Limb (tissue), 2 donors: Measurements from ENCODE around the gene NACAD.
A peak's percentile ranks its signal among the peaks of the same experiment; 100 is the strongest.

ENCODE experiments used
- DNase-seq, 2 donors: peaks; one replicate each; pipeline ENCODE4 v3.0.0-alpha.2; 2016; ENCODE audit errors: extremely low spot score in 2 of 2

NACAD gene, protein sequence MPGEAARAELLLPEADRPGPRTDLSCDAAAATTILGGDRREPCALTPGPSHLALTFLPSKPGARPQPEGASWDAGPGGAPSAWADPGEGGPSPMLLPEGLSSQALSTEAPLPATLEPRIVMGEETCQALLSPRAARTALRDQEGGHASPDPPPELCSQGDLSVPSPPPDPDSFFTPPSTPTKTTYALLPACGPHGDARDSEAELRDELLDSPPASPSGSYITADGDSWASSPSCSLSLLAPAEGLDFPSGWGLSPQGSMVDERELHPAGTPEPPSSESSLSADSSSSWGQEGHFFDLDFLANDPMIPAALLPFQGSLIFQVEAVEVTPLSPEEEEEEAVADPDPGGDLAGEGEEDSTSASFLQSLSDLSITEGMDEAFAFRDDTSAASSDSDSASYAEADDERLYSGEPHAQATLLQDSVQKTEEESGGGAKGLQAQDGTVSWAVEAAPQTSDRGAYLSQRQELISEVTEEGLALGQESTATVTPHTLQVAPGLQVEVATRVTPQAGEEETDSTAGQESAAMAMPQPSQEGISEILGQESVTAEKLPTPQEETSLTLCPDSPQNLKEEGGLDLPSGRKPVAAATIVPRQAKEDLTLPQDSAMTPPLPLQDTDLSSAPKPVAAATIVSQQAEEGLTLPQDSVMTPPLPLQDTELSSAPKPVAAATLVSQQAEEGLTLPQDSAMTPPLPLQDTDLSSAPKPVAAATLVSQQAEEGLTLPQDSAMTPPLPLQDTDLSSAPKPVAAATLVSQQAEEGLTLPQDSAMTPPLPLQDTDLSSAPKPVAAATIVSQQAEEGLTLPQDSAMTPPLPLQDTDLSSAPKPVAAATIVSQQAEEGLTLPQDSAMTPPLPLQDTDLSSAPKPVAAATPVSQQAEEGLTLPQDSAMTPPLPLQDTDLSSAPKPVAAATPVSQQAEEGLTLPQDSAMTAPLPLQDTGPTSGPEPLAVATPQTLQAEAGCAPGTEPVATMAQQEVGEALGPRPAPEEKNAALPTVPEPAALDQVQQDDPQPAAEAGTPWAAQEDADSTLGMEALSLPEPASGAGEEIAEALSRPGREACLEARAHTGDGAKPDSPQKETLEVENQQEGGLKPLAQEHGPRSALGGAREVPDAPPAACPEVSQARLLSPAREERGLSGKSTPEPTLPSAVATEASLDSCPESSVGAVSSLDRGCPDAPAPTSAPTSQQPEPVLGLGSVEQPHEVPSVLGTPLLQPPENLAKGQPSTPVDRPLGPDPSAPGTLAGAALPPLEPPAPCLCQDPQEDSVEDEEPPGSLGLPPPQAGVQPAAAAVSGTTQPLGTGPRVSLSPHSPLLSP (N-terminal part only)

DNA sequence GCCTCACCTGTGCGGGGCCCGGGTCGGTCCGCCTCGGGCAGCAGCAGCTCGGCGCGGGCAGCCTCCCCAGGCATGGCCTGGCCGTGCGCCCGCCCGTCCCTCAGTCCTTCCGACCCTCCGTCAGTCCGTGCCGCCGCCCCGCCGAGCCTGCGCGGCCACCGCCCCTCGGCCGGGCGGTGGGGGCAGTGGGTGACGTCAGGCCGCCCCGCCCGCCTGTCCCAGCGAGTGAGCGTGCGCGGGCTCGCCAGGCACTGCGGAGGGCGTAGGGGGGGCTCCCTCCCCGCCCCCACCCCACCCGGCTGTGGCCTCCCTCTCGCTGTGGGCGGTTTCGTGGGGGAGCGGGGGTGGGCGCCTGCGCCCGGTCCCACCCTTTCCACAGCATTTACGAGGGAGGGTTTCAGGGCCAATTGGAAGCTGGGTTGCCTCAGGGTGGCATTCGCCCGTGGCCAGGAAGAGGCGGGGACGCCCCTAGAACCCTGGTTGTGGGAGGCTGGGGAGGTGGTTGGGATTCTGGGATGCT, at the start of gene NACAD:
Gene NACAD, minus strand, starts transcription at position 149 of the 520 bp plus-strand sequence. Its CDS starts 75 bp downstream, at position 74.
- DNase-seq = peak; percentile 62 to 87

DNA sequence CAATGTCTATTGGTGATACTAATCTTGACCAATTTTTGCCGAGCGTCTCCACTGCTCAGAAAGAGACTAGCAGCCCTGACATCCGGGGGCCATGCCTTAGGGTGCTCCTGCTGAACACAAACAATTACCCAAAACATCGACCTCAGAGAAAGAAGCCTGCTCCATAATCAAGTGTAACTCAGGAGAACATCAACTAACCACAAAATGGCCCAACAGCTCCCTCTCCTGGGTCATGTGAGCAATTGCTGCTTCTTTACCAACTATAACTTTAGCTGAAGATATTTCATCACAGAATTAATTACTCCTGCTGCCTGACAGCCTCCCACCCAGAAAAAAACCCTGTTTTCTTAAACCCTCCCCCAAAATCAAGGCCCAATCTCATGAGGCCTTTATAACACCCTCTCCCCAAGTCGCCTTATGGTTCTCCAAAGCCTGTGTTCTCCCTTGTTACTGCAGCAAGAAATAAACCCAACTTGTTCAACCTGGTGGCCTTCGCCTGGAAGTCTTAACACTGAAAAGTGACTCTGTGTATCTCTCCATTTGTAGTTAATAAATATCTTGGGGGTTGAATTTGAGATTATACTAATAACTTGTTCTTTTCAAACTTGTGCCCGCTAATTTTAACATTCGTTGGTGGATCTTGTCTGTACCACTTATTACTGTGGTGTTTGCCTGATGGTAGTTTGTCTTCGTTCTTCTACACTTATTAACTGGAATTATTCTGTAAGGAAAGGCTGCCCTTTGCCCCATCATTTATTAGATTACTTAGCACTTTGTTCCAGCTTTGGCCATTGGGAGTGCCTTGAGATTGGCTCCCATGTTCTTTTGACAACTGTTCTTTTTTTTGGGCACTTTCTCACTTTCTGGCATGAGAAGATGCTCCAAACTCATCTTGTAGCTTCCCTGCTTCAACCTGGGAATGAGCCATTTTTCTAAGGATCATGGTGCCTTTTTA, 47.6 kb upstream of the NACAD start:
- DNase-seq = peak; percentile 65 to 69

DNA sequence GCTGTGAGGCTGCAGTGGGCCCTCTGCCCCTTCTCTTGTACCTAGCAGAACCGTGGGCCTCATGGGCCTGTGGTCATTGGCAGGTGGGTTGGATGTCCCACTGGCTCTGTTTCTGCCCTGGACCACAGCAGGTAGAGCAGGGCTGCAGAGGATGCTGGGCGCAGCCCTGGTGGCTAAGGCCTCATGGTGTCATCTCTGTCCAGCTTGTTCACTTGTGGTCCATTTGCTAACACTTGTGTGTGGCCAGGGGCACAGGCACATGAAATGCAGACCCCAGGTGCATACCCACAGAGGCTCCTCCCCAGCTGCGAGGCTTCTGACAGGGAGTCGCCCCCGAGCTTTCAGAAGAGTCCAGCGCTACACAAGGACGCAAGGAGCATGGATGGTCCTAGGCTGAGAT, 45.1 kb upstream of the NACAD start:
- DNase-seq = no peak

DNA sequence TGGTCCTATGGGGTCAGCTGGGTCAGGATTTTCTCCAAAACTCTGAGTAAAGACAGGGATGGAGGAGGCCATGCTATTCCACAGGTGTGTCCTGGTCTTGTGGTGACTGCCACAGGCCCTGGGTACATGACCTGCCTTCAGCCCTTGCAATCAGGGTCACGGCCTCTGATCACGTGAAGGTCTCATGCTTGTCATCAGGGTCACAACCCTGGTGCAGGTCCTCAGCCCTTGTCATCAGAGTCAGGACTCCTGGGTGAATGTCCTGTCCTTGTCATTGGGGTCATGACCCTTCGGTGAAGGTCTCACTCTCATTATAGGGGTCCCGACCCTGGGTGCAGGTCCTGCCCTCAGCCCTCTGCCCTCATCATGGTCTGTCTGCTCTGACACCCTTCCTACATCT, 44.6 kb upstream of the NACAD start:
- DNase-seq = no peak

DNA sequence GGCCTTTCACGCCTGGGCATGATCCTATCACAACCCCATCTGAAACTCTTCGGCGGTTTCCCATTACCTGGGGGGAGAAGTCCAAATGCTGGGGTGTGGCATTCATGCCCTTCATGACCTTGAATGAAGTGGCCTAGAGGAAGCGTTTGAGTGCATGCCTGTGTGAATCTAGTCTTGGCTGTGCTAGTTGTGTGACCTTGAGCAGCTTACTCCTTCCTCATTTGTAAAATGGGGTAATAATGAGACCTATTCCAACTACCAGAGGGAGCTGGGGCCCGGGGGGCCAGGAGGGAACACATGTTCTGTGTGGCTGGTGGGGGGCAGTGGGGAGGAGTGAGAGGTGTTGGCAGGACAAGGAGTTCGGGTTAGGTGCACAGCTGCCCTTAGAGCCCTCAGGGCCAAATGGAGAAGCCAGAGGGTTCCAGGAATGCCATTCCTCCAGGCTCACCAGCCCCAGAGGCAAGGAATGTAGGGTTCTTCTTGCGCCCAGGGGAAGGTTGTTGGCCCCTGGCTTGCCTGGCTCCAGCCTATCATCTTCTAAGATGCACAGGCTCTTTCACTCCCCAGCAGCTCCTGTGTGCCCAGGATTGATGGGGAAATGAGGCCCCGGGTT, 44.0 kb upstream of the NACAD start:
- DNase-seq = no peak

DNA sequence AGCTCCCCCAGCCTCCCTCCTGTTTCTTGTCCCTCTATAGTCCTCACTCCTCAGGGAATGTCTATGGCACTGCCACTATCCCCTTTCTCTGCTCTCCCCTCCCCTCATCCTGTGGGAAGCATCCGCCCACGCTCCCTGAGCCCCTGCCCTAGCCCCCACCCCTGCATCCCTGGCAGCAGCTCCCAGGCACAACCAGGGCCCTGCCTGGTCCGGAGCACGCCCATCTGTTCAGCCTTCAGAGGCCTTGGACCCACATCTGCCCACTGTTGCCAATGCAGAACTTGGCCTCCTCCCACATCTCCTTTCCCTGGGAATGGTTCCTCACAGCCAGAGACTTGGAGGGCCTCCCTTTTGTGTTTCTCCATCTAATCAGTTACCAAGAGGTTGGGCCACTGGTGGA, 43.1 kb upstream of the NACAD start:
- DNase-seq = no peak

DNA sequence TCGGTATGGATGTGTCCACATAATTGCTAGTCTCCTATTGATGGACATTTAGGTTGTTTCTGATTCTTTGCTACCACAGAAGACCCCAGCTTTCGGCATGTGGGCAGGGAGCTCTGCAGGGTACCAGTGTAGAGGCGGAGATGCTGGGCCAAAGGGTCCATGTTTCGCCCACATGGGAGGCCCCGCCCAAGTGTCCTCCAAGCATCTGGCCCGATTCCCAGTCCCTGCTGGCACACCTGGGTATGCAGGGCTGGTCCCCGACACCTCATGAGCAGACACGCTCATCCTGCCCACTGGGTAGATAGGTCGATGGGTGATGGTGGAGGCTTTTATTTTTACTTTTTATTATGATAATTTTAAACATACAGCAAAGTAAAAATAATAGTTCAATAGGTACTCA, 42.1 kb upstream of the NACAD start:
- DNase-seq = no peak

DNA sequence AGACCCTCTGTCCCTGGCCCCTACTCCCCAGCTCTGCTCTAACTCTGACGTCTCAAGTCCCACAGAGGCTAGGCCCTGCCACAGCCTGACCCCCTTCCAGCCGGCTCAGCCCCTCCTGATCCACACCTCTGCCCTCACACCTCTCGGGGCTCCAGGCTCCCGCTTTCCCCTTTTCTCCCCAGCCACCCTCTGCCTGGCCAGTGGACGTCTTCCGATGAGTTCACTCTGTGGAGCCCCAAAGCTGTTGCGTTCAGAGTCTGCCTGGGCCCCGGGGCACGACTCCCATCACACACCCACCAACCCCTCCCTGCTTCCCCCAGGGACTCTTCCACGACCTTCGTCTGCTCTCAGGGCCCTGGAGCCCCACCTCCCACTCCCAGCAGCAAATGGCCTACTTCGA, 41.1 kb upstream of the NACAD start:
- no peak for DNase-seq

DNA sequence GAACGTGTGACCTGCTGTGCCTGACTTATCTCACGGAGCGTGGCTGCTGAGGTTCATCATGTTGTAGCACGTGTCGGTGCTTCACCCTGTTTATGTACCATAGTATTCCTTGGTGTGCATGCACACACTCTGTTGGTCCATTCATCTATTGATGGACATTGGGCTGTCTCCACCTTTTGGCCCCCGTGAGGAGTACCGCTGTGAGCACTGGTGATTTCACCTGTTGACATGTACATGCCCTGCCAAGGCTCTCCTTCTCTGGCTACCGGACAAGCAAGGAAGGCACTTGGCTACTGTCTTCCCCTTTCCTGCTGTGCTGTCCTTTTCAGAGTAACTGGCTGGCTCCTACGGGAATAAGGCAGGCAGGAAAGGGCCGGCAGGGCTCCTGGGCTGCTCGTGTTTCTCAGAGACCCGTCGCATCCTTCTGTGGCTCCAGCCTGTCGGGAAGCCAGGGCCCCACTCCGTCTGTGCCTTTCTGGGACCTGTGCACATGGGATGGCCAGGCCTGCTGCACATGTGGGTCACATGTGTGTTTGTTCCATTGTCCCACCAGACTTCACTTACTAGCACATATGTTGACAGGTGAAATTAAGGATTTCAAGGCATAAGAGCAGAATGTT, 40.5 kb upstream of the NACAD start:
- DNase-seq = no peak

DNA sequence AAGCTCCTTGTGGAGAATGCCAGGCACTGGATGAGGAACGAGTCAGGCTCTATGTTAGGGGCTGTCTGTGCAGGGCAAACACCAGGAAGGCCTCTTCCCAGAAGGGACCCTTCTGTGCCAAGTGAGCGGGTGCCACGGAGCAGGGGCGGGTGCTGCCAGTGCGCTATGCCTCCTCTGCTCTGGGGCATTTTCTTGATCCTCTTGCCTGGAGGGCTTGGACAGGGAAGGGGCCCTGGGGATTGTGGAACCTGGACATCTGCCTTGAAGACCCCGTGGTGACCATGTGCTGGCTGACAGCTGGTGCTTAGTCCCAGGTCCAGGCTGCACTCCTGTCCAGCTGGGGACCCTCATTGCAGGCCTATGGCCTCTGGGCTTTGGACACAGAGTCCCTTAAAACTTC, 38.2 kb upstream of the NACAD start:
- DNase-seq = no peak

DNA sequence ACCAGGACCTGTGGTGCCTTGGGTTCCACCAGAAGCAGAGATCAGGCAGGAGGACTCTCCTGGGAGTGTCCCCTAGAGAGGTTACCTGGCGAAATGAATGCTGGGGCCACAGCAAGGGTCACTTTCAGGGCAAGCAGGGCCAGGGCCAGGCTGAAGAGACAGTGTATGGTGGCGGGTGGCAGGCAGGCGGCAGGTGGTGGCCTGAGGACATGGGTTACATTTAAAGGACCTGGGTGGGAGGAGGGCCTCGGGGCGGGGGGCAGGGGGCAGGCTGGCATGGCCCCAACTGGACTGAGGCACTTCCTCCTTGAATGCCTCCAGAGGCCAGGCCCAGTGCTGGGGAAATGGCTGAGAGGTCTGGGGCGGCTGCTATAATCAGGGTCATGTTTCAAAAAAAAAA, 37.4 kb upstream of the NACAD start:
- no peak for DNase-seq

DNA sequence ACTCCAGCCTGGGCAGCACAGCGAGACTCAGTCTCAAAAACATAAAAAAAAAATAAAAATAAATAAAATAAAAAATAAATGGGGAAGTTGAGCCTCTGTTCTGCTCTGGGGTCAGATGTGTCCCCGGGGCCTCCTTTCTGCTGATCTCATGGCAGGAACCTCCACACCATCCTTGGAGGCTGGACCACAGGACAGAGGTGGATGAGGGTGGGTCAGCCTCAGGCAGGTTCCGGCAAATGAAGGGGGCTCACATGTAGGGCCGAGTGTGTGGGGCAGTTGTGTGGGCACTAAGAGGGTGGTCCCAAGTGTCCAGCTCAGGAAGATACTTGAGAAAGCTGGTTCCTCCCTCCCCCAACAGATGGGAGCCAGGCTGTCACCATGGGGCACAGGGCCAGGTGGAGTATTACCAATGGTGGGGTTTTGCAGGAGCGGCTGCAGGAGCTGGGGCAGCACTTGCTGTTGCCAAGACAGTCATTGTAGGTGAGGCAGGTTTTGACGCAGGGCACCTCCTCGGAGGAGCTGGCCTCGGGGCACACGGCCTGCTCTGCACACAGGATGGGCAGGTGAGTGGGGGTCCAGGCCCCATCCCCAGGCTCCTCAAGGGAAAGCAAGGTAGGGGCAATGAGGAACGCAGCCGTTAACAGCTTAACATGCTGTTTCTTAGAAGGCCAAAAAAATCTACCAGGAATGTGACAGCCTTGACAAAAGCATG, 36.6 kb upstream of the NACAD start:
- no peak for DNase-seq

DNA sequence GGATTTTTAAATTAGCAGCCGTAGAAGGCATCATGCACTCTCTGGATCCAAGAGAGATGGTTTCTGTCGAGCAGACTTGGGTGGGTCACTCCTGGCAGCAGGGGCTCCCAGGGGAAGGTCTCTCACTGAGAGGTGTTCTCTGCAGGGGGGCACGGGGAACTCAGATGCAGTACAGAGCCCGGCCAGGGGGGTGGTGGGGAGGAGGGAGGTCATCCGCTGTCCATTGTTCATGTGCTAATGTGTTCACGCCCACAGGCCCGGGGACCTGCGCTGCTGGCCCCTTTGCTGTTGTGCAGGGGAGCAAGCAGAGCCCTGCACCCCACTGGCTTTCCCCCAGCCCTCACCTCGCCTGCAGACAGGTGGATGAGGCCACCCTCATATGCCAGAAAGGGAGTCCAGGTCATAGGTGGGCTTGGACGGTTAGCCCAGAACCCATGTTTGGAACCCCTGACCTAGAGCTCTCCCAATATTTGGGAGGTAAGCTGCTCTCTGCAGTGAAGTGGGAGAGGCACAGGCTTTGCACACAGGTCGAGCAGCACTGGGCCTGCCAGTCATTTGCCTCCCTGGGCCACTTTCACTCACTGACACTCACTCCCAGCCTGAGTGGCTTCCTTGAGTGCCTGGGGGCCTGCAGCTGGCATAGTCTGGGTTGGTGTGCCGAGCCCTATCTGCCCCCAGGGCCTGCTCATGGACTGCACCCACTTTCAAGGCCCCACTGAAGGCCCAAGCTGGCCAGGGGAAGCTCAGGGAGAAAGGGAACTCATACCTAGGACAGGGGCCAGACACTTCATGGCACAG, 35.3 kb upstream of the NACAD start:
- no peak for DNase-seq

DNA sequence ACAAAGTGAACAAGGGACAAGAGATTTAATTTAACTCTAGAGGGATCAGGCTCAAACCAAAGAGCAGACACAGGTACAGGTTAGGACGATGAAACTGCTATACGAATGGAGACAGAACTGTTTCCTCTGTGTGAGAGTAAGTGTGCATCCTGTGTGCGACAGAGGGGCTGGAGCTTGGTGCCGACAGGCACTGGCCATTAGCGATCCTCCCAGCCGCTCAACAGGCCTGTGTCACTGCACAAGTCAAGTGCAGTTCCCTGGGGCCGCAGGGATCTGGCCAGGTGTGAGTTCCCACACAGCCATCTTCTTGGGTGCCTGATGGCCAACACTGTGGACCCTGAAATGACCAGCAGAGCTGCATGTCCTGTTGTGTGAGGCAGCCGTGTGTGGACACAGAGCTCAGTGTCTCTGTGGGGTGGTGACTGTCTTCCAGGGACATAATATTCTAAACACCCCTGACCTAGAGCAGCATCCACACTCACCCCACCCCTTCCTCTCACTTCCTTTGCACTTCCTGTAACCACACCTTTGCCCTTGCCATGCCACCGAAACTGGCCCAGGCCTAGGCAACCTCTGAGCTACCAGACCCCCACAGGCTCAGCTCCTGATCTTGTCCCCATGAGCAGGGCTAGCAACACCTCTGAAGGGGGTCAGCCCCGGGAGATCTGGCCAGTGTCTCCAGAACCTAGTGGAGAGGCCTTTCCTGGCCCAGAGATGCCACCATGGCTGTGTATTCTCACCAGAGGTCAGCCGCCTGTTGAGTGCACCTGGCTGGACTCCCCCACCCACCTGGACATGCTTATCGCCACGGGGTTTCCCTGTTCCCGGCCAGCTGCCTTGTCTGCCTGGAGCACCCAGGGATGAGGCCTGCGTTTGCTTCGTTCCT, 34.4 kb upstream of the NACAD start:
- no peak for DNase-seq

DNA sequence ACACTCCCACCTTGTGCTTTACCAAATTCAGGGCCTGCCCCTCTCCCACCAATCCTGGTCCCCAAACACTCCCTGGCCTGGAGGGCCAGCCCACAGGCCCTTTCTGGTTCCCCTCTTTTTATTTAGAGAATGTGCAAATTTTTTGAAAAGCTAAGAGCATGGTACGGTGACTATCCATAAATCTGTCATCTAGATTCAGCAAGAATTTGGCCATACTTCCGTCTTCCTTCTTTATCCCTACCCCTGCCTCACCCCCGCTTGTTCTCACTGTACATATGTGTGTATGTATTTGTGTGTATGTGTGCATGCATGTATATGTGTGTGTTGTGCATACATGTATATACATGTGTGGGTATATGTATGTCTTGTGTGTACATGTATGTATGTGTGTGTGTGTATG, 30.8 kb upstream of the NACAD start:
- no peak for DNase-seq

DNA sequence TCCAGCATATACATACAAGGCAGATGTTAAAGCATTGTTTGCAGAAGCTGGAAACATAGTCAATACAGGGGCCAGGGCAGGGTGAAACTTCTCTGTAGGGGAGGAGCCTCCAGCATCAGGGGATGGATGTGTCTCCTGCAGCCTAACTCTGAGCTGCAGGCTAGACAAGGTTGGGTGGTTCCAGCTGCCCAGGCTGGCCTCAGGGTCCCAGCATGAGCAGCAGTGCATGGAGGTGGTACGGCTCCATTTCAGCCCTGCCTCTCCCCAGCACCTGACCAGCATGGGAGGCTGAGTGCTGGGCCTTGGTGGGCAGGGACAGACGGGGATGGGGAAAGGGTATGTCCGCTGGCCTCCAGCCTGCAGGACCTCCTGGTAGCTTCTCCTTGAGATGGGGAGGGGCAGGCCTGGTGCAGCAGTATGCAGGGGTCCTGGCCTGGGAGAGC, 30.1 kb upstream of the NACAD start:
- DNase-seq = no peak

DNA sequence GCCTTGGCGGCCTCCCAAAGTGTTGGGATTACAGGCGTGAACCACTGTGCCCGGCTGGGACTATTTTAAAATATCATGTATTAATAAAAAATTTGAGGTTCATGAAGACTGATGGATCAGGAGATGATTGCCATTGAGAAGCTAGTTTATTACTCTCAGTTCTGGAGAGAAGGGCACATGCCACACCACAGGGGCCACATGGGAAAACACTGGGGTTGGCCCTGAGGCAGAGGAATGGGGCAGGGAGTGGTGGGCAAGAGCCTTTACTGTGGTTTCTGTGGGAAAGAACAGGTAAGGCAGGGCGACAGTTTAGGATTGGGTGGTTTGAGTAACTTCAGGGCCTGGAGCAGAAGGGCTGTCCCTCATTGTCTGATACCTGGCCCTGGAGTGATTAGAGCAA, 29.5 kb upstream of the NACAD start:
- no peak for DNase-seq
